Measurements from ENCODE around the gene FBXW7.

GRCh38 chr4:152357206-152357605, 178.7 kb downstream of the FBXW7 start:
- TF ChIP-seq CTCF (conservative IDR thresholded peaks at IDR 0.05; ENCODE audit: low read length), result no peak
- no peak for TF ChIP-seq EZH2phosphoT487 (IDR thresholded peaks at IDR 0.05; ENCODE audit: borderline replicate concordance)

All from Loucy (cell line).